LNCAP (cell line): ENCODE data around the gene CD200R1.

Source experiments
- TF ChIP-seq, protein P1 (sequence below): fragments of 450-650 bp; IDR thresholded peaks from 2 replicates; pipeline ENCODE4 v1.5.1; 2017; ENCODE audit warnings: mild to moderate bottlenecking

The CD200R1 gene

DNA sequence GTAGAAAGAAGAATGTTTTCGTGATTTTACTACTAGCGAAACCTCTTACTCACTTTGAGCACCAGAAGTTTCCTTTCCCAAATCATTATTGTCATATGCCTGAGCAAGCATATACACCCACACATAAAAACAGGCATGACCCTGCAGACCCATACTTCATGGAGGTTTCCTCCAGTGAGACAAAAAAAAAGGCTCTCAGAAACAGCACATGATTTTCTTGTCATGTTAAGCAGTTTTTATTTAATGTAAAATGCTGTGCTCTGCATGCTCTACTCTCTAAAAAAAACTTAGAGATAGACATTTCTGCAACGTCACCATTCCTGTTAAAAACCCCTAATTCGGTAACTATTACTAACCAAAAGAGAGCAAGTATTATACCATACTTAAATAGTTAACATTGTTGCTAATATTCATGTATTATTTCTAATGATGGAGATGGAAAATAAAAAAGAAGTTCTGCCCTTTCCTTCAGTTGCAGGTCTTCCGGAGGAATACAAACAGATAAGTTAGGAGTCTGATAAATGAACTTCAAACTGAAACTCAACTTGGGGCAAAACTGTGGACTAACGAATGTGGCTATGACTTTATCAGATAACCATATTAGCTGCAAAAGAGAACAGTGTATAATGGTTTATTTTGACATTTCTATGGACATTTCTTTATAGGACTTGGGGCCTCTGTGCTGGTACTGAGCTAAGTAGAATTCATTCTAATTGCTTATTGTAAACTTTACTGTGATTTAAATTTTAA lies 15.9 kb downstream of the CD200R1 start:
- TF ChIP-seq, protein P1, sequence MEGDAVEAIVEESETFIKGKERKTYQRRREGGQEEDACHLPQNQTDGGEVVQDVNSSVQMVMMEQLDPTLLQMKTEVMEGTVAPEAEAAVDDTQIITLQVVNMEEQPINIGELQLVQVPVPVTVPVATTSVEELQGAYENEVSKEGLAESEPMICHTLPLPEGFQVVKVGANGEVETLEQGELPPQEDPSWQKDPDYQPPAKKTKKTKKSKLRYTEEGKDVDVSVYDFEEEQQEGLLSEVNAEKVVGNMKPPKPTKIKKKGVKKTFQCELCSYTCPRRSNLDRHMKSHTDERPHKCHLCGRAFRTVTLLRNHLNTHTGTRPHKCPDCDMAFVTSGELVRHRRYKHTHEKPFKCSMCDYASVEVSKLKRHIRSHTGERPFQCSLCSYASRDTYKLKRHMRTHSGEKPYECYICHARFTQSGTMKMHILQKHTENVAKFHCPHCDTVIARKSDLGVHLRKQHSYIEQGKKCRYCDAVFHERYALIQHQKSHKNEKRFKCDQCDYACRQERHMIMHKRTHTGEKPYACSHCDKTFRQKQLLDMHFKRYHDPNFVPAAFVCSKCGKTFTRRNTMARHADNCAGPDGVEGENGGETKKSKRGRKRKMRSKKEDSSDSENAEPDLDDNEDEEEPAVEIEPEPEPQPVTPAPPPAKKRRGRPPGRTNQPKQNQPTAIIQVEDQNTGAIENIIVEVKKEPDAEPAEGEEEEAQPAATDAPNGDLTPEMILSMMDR, result no peak

DNA sequence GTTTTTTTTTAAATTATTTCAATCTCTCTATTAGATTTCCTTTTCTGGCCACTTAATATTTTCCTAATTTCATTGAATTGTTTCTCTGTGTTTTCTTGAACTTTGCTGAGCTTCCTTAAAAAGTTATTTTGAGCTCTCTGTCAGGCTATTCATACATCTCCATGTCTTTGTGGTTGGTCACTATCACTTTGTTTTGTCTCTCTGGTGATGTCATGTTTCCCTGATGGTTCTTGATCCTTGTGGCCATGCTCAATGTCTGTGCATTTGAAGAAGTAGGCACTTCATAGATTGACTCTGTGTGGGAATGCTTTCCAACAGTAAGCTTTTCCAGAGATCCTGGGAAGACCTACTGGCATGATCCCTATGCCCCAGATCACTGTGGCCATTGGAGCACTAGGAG lies 18.6 kb downstream of the CD200R1 start:
- TF ChIP-seq, protein P1, result no peak

DNA sequence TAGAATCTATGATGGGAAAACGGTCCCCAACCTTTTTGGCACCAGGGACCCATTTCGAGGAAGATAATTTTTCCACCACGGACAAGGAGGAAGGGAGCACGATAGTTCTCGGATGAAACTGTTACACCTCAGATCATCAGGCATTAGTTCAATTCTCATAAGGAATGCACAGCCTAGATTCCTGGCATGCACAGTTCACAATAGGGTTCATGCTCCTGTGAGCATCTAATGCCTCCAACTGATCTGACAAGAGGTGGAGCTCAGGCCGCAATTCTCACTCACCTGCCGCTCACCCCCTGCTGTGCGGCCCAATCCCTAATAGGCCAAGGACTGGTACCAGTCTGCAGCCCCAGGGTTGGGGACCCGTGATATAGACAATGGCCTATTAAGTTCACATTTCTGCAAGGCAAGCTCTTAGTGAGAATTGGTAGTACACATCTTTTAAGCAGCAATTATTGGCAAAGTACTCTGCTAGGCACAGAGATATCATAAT lies 26.5 kb downstream of the CD200R1 start:
- TF ChIP-seq, protein P1, result no peak

DNA sequence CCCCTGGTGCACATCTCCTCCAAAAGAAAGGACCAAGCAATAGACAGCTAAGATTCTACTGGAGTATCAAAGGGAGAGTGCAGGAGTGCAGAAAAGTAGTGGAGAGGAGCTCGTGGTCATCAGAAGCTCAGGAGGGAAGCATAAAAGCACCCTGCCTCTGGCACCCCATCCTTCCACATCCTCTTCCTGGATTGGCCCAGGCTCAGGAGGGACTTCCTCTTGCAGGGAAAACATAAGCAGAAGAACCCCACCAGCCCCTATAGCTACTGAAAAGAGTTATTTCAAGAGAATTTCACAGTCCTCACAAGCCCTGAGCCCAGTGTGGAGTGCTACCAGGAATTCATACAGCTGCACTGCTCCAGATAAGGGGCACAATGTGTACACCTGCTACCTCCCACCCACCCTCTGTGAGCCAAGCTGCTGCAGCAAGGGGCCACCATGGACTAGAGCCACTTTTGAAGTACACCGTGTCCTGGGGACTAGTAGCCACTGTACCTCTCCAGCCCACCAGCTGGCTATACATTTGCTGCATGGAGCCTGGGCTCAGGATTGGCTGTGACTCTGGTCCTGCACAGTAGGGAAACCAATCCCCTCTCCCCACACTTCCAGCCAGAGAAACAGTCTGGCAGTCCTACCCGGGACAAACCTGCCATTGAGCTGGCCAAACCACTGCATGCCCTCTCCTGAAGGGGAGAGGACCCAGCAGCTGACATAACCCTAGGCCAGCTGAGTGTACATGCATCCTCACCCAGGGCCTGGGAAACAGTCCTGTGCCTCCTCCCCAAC lies 43.0 kb downstream of the CD200R1 start:
- TF ChIP-seq, protein P1, result no peak

DNA sequence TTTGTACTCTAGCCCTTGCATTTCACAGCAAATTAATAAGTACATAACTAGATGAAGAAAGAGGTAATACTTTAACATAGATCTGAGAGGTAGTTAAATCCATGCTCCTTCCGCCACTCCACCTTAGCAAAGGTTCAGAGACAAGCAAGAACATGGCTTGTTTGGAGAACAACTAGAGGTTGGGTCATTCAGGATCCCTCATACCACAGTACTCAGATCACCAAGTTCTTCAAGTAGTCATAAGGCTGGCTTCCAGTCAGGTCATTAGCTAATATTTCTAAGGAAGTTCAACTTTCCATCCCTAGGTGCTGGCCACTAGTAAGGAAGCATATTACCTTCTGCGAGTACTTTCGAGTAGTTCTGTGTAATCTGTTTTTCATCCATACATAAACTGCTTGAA lies 44.1 kb downstream of the CD200R1 start:
- TF ChIP-seq, protein P1, result no peak

DNA sequence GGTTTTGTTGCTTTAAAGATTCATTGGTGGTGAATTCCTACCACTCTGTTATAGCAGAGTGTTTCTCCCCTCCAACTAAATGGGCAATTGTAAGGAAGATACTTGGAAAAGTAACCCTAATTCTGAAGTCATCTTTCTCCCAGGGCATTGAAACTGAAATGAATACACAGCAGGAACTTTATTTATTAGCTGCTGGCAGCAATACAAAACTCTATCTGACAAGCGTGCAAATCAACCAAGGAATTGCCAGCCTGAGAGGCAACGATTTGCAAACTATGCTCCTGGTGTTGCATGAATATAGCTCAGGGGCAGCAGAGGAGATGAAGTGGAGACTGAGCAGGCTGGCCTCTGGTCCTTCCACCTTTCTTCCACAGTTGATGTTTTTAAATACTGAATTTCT lies 48.9 kb downstream of the CD200R1 start:
- TF ChIP-seq, protein P1, result no peak

DNA sequence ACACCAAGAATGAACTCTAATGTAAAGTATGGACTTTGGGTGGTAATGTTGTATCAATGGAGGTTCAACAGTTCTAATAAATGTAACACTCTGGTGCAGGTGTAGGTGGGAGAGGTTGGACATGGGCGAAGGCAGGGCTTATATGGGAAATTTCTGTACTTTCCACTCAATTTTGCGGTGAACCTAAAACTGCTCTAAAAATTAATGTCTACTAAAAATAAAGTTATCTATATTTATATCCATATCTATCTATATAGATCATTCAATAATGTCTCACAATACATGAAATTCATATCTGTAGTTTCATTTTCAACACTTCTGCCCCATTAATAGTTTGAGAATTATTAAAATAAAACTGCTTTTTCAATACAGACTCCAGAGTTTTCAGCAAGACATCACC lies 49.3 kb downstream of the CD200R1 start:
- TF ChIP-seq, protein P1, result no peak
